HG02884 (cell line): ENCODE measurements around the gene GAD1.

Experiments
- ATAC-seq: cut with Tn5 transposase; IDR thresholded peaks from one replicate; pipeline ENCODE4 v1.9.1; 2021; ENCODE audit warnings: mild to moderate bottlenecking, moderate library complexity; ENCODE audit not compliant: unreplicated experiment

Gene GAD1

GRCh38 chr2:170887896-170888295 lies 71.2 kb downstream of the GAD1 start:
- no peak for ATAC-seq

- no peak for ATAC-seq
Measured at GRCh38 chr2:170891893-170892292, 75.2 kb downstream of the GAD1 start.

- ATAC-seq = no peak
Measured at GRCh38 chr2:170892391-170892951, 75.8 kb downstream of the GAD1 start.

- no peak for ATAC-seq
Measured at GRCh38 chr2:170895023-170895757, 78.5 kb downstream of the GAD1 start.

- ATAC-seq = no peak
Measured at GRCh38 chr2:170896622-170897021, 79.9 kb downstream of the GAD1 start.

GRCh38 chr2:170897108-170897507 lies 80.4 kb downstream of the GAD1 start:
- no peak for ATAC-seq

- no peak for ATAC-seq
Measured at GRCh38 chr2:170905864-170906263, 89.2 kb downstream of the GAD1 start.
